ENCODE measurements around the gene COL5A1. TPM values are rescaled to one million over a fixed set of nuclear protein-coding genes. Genes with fewer than 3 reads are reported as not detected.

Gene COL5A1
- total RNA-seq, 2 experiments from 2014 or later: 0.05 to 0.08 TPM

DNA sequence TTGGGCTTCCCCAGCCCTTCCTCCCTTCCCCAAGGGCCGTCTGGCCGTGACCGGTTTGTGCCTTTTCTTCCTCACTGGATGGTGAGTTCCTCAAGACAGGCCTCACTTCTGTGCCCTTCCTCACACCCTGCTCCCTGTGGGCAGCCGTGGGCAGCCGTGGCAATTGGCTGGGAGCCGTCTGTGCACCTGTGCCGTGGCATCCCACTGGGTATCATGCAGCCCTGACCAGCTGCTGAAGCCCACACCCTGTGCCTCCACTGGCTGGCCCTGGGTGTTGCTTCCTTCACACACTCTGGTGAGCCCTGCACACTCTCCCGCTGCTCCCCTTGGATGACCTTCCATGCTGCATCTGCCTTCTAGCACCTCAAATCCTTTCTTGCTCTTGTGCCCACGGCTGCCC lies 100.2 kb downstream of the COL5A1 start:
- Mint-ChIP-seq H3K4me3 (no peak overlapping the region), H3K36me3 (ENCODE audit: low read depth) (no peaks in the 10 kb centered on the region), H3K4me1 (ENCODE audit: low read depth) (no peaks in the 10 kb centered on the region), H3K27ac (no peak overlapping the region), H3K9me3 (ENCODE audit: insufficient read depth) (no peaks in the 10 kb centered on the region), H3K27me3 (ENCODE audit: low read depth) (no peaks in the 10 kb centered on the region)
- DNase-seq (no peak), ATAC-seq (no peak)
- ChIA-PET POLR2A (no interaction called here), CTCF (no interaction called here)

DNA sequence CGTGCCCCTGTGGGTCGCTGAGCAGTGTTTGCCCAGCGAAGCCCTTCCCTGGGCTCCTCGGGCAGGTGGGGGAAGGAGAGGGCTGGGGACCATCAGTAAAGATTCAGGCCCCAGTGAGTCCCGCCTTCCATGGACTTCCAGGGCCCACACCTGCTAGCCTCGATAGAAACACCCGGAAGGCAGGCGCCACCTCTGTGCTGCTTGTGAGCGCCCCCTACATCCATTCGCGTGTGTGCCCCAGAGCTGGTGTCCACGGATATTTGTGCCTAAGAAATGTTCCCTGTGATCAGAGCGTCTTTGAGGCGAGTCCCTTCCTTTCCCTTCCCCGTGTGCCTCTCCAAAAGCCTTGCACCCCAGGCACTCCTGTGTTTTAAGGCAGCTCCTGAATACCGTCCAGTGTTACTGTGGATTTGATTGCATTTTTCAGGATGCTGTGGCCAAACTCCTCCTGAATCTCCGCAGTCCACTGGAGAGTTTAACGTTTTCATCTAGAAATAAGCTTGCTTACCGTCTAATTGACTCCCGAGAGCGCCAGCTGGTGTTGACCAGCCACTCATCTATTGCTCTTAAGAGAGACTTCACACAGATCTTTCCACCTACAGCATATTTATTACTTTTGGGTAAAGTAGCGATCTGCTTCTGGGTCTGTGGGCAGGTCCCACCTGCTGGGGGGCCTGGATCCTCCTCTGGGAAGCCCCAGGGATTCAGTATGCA lies 101.4 kb downstream of the COL5A1 start:
- POLR2A ChIA-PET: no interaction called here
- H3K27me3 Mint-ChIP-seq (ENCODE audit: low read depth): no peaks in the 10 kb centered on the region
- H3K4me1 Mint-ChIP-seq (ENCODE audit: low read depth): no peaks in the 10 kb centered on the region
- no peaks in the 10 kb centered on the region for H3K9me3 Mint-ChIP-seq (ENCODE audit: insufficient read depth)
- H3K27ac Mint-ChIP-seq: no peak overlapping the region
- no peak overlapping the region for H3K4me3 Mint-ChIP-seq
- CTCF ChIA-PET: no interaction called here
- ATAC-seq (no peak), DNase-seq (no peak)
- no peaks in the 10 kb centered on the region for H3K36me3 Mint-ChIP-seq (ENCODE audit: low read depth)

DNA sequence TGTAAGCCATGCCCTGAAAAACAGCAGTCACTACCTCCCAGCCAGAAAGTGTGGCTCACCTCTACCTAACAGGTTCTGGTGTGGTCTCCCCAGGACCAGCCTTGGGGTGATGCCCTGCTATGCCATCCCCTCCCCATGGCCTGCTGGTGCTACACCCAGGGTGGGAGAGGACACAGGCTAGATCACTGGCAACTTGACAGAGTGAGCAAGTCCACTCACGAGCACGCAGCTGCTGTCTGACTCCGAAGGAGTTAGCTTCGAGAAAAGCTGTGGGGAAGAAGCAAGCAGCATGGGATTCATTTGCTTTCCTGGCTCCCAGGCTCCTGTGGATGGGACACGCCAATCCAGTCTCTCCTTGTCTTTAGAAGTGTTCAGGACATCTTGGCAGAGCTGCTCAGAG lies 102.2 kb downstream of the COL5A1 start:
- POLR2A ChIA-PET: no interaction called here
- DNase-seq: no peak
- Mint-ChIP-seq H3K4me3 (no peak overlapping the region), H3K4me1 (ENCODE audit: low read depth) (no peaks in the 10 kb centered on the region), H3K27ac (no peak overlapping the region), H3K36me3 (ENCODE audit: low read depth) (no peaks in the 10 kb centered on the region), H3K27me3 (ENCODE audit: low read depth) (no peaks in the 10 kb centered on the region), H3K9me3 (ENCODE audit: insufficient read depth) (no peaks in the 10 kb centered on the region)
- ATAC-seq: no peak
- CTCF ChIA-PET: no interaction called here

DNA sequence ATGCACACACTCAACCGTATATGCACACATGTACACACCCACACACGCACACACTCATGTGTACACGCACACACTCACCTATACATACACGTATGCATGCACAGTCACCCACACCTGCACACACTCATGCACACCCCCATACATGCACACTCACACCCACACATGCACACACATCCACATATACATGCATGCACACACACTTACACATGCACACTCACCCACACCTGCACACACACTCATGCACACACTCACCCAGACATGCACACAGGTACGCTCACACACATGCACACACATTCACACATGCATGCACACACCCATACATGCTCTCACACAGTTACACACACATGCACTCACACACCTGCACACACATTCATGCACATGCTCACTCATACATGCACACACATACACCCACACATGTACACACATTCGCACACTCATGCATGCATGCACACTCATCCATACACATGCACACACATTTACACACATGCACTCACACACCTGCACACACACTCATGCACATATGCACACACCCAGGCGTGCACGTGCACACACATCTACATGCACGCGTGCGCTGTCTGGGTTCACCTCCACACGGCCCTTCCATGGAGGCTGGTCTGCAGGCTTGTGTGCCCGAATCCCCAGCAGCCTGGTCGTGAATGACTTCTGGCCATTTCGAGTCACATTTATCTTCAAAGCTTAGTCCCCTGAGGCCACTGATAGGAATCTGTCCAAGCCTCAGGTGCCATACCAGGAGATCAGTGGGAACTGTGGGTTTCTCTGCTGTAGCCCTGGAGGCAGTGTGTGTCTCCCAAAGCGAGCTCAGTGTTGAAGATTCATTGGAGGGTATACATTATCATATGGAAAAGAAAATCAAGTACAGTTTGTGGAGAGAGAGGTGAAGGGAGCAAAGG lies 103.0 kb downstream of the COL5A1 start:
- Mint-ChIP-seq H3K27ac (no peak overlapping the region), H3K27me3 (ENCODE audit: low read depth) (no peaks in the 10 kb centered on the region)
- DNase-seq: no peak

DNA sequence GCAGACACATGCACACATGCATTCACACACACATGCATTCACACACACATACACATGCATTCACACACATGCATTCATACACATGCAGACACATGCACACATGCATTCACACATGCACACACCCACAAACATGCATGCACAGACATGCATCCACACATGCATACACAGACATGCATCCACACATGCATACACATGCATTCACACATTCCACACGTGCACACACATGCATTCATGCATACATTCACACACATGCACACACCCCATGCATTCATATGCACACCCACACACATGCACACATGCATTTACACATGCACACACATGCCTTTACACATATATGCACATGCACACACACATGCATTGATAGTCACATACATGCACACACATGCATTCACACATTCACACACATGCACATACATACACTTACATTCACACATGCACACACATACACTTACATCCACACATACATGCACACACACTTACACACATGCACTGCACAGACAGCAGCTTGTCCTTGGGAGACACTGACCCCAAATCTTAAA lies 106.4 kb downstream of the COL5A1 start:
- H3K9me3 Mint-ChIP-seq (ENCODE audit: insufficient read depth): no peaks in the 10 kb centered on the region
- CTCF ChIA-PET: no interaction called here
- no peak overlapping the region for H3K4me3 Mint-ChIP-seq
- POLR2A ChIA-PET: no interaction called here
- no peak for ATAC-seq
- no peaks in the 10 kb centered on the region for H3K36me3 Mint-ChIP-seq (ENCODE audit: low read depth)
- no peaks in the 10 kb centered on the region for H3K4me1 Mint-ChIP-seq (ENCODE audit: low read depth)
- H3K27me3 Mint-ChIP-seq (ENCODE audit: low read depth): no peaks in the 10 kb centered on the region
- H3K27ac Mint-ChIP-seq: no peak overlapping the region
- no peak for DNase-seq

More for the DNA sequence above, 103.0 kb downstream of the COL5A1 start:
- Mint-ChIP-seq H3K4me1 (ENCODE audit: low read depth) (no peaks in the 10 kb centered on the region), H3K9me3 (ENCODE audit: insufficient read depth) (no peaks in the 10 kb centered on the region), H3K36me3 (ENCODE audit: low read depth) (no peaks in the 10 kb centered on the region), H3K4me3 (no peak overlapping the region)
- POLR2A ChIA-PET: no interaction called here
- no peak for ATAC-seq
- CTCF ChIA-PET: no interaction called here

DNA sequence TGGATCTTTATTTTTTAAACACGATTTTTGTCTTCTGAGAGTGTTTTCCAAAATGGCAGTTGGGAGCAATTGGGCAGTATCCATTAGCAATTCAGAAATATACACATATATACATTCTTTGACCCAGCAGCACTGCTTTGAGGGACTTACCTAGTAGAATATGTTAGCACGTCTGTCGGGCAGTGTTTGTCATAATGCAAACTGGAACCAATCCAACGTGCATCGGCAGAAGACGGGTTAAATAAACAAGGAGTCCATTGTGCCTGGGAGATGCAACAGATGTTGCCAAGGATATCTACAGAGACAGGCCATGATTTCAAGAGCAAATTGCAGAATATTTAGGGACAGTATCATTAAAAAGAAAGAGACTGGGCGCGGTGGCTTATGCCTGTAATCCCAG lies 107.0 kb downstream of the COL5A1 start:
- no peak for ATAC-seq
- H3K36me3 Mint-ChIP-seq (ENCODE audit: low read depth): no peaks in the 10 kb centered on the region
- no peaks in the 10 kb centered on the region for H3K4me1 Mint-ChIP-seq (ENCODE audit: low read depth)
- no peaks in the 10 kb centered on the region for H3K9me3 Mint-ChIP-seq (ENCODE audit: insufficient read depth)
- no peak overlapping the region for H3K27ac Mint-ChIP-seq
- CTCF ChIA-PET: no interaction called here
- no peaks in the 10 kb centered on the region for H3K27me3 Mint-ChIP-seq (ENCODE audit: low read depth)
- H3K4me3 Mint-ChIP-seq: no peak overlapping the region
- POLR2A ChIA-PET: no interaction called here
- DNase-seq: no peak

DNA sequence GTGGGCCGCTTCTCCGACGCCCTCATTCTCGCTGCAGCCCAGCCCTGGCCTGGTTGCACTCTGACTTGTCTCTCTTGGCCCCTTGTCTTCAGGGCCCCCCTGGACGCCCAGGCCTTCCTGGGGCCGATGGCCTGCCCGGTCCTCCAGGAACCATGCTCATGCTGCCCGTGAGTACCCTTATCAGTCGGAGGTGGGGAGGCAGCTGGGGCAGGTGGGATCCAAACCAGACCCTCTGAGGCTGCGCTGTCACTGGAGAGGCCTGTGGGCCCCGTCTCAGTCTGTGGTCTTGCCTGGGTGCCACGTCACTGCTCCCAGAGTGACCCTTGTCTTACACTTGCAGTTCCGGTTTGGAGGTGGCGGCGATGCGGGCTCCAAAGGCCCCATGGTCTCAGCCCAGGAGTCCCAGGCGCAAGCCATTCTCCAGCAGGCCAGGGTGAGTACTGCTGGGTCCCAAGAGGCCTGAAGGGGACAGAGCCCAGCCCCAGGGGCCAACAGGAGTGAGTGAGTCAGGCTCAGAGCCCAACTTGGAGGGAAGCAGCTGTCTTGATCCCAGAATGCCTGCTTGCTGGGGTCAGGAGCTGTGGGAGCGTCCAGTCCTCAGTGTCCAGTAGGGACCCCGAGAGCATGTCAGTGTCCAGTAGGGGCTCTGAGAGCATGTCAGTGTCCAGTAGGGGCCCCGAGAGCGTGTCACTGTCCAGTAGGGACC lies 109.0 kb downstream of the COL5A1 start:
- H3K27me3 Mint-ChIP-seq (ENCODE audit: low read depth): no peaks in the 10 kb centered on the region
- no peak overlapping the region for H3K4me3 Mint-ChIP-seq
- ChIA-PET CTCF (no interaction called here), POLR2A (no interaction called here)
- no peaks in the 10 kb centered on the region for H3K4me1 Mint-ChIP-seq (ENCODE audit: low read depth)
- ATAC-seq (no peak), DNase-seq (no peak)
- H3K9me3 Mint-ChIP-seq (ENCODE audit: insufficient read depth): no peaks in the 10 kb centered on the region
- no peaks in the 10 kb centered on the region for H3K36me3 Mint-ChIP-seq (ENCODE audit: low read depth)
- H3K27ac Mint-ChIP-seq: no peak overlapping the region

DNA sequence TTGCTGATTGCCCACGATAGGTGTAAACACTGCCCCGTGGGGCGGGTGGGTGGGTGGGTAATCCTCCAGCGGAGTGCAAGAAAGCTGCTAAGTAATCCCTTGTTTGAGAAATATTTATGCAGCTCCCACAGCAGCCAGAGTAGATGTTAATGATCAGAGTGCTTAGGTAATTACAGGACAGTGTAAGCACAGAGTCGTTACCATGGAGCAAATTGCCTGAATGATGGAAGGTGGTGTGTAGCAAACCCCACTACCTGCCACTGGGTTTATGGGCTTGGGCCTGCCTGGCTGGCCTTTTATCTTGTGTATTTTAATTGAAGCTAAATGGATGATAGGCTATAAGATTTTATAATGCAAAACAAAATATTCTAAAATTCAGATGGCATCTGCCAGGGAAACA lies 110.0 kb downstream of the COL5A1 start:
- Mint-ChIP-seq H3K36me3 (ENCODE audit: low read depth) (no peaks in the 10 kb centered on the region), H3K9me3 (ENCODE audit: insufficient read depth) (no peaks in the 10 kb centered on the region), H3K27ac (no peak overlapping the region), H3K4me1 (ENCODE audit: low read depth) (no peaks in the 10 kb centered on the region), H3K27me3 (ENCODE audit: low read depth) (no peaks in the 10 kb centered on the region), H3K4me3 (no peak overlapping the region)
- ChIA-PET POLR2A (no interaction called here), CTCF (no interaction called here)
- DNase-seq: no peak
- ATAC-seq: no peak

DNA sequence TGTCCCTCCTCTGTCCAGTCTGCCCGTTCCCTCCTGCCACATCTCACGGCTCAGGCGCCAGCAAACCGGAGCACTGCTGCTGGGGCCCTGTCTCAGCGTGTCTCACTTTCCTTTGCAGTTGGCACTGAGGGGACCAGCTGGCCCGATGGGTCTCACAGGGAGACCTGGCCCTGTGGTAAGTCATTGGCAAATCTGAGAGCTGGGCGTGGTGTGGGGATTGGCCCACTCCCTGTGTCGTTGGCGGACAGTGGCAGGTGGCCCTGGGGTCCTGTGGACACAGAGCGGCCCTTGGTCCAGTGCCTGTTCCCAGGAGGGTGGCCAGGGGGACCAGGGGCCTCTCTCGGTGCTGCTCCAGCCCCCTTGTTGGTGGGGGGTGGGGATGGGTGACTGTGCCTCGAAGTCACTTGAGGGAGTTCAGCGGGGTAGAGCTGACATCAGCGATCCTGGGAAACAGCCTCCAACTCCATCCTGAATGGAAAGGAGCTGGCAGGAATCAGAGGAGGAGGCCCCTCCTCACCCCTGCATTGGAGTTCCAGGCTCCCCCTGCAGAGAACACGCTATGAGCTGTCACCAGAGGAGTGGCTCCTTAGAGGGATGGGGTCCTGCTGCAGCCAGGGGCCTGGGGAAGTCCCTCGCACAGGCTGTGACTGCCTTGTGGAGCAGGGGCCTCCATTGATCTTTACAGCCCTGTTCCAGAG lies 111.0 kb downstream of the COL5A1 start:
- no peak overlapping the region for H3K27ac Mint-ChIP-seq
- H3K4me1 Mint-ChIP-seq (ENCODE audit: low read depth): no peaks in the 10 kb centered on the region
- ChIA-PET CTCF (no interaction called here), POLR2A (no interaction called here)
- H3K4me3 Mint-ChIP-seq: no peak overlapping the region
- DNase-seq (no peak), ATAC-seq (no peak)
- no peaks in the 10 kb centered on the region for H3K36me3 Mint-ChIP-seq (ENCODE audit: low read depth)
- H3K27me3 Mint-ChIP-seq (ENCODE audit: low read depth): no peaks in the 10 kb centered on the region
- no peaks in the 10 kb centered on the region for H3K9me3 Mint-ChIP-seq (ENCODE audit: insufficient read depth)

DNA sequence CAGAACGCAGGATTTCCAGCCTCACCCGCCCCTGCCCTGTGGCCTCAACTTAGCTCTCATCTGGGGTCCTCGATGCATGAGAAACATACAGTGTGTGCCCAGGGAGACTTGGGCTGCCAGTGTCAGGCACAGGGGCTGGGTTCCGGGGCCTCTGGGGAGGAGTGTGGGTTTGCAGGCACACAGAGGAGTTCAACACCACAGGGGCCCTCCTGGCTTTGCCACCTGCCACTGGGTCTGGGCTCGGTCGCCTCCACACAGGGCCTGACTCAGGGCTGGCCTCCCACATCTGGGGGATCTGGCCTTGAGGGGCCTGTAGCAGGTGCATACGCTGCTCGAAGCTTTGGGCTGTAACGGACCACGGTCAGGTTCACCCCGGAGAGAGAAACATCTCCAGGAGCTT lies 111.6 kb downstream of the COL5A1 start:
- POLR2A ChIA-PET: no interaction called here
- no peak for ATAC-seq
- no peak for DNase-seq
- H3K27me3 Mint-ChIP-seq (ENCODE audit: low read depth): no peaks in the 10 kb centered on the region
- no peaks in the 10 kb centered on the region for H3K4me1 Mint-ChIP-seq (ENCODE audit: low read depth)
- CTCF ChIA-PET: no interaction called here
- H3K4me3 Mint-ChIP-seq: no peak overlapping the region
- H3K9me3 Mint-ChIP-seq (ENCODE audit: insufficient read depth): no peaks in the 10 kb centered on the region
- no peaks in the 10 kb centered on the region for H3K36me3 Mint-ChIP-seq (ENCODE audit: low read depth)
- no peak overlapping the region for H3K27ac Mint-ChIP-seq

DNA sequence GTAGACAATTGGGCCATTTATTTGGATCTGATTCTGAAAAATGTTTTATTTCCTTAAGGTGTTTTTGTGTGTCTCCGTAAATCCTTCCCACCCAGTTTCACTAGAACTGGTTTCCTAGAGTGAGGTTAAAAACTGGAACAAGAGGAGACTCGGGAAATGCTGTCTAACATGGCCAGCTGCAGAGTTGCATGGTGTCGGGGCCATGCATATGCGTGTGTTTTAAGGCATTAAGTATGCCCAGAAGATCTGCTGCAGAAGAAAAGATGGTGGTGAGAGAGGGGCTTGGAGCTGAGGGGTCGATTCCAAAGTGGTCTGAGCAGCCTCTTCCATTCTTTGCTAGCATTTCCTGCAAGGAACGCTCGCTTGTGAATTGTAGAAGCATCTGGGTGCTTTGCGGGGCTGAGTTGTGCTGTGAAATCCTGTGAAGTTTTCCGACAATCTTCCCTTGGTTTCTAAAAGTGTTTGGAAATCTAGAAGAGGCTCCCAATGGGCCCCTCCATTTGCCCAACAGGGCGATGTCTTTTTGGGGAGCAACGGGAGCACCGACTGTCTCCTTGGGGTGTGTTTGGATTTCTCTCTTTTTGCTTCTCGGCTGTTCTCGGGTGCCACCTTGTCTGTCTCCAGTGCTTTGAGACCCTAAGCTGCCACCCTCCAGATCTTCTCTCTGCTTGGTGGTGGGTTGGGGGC lies 113.8 kb downstream of the COL5A1 start:
- CTCF ChIA-PET: no interaction called here
- H3K4me1 Mint-ChIP-seq (ENCODE audit: low read depth): no peaks in the 10 kb centered on the region
- POLR2A ChIA-PET: interaction anchor here (0.6 kb wide), 1 partner anchor 571 kb away, joined by 3 read pairs; no protein-coding TSS in a partner anchor
- no peaks in the 10 kb centered on the region for H3K36me3 Mint-ChIP-seq (ENCODE audit: low read depth)
- no peak overlapping the region for H3K27ac Mint-ChIP-seq
- H3K9me3 Mint-ChIP-seq (ENCODE audit: insufficient read depth): no peaks in the 10 kb centered on the region
- H3K27me3 Mint-ChIP-seq (ENCODE audit: low read depth): no peaks in the 10 kb centered on the region
- H3K4me3 Mint-ChIP-seq: no peak overlapping the region
- ATAC-seq (no peak), DNase-seq (no peak)
